NCI-H2196 (cell line): ENCODE results near the gene CETN2.
A peak's percentile ranks its signal among the peaks of the same experiment; 100 is the strongest.
"Not testable (repeated sequence)": the region's sequence is repeated elsewhere in the genome, so short reads cannot be mapped to it uniquely, and the experiment has no call there.

Source experiments
- DNase-seq: peaks from one replicate; lab custom pipeline; 2025; ENCODE audit not compliant: unreplicated experiment; lab: John Stamatoyannopoulos, UW

CETN2 gene

GRCh38 chrX:152833378-152833777 is 2.8 kb upstream of the CETN2 start:
- DNase-seq = no peak

GRCh38 chrX:152832520-152832919 is 2.0 kb upstream of the CETN2 start:
- DNase-seq = no peak

- no peak for DNase-seq
These were observed 834 bp upstream of the CETN2 start for GRCh38 chrX:152831391-152831790.

GRCh38 chrX:152824841-152825374 is 5.6 kb downstream of the CETN2 start:
- no peak for DNase-seq

- no peak for DNase-seq
These were observed 6.9 kb downstream of the CETN2 start for GRCh38 chrX:152823657-152824056.

- DNase-seq = no peak
These were observed 8.0 kb downstream of the CETN2 start for GRCh38 chrX:152822383-152823086.

- DNase-seq = peak; percentile 38
These were observed 9.3 kb downstream of the CETN2 start for GRCh38 chrX:152821145-152821765.

GRCh38 chrX:152819732-152820131 is 10.8 kb downstream of the CETN2 start:
- no peak for DNase-seq

GRCh38 chrX:152819266-152819665 is 11.3 kb downstream of the CETN2 start:
- no peak for DNase-seq

- no peak for DNase-seq
These were observed 12.2 kb downstream of the CETN2 start for GRCh38 chrX:152818356-152818755.

GRCh38 chrX:152817078-152817764 is 13.3 kb downstream of the CETN2 start:
- DNase-seq = no peak

GRCh38 chrX:152814048-152814447 is 16.5 kb downstream of the CETN2 start:
- DNase-seq = no peak

GRCh38 chrX:152813206-152813605 is 17.4 kb downstream of the CETN2 start:
- DNase-seq = no peak

- DNase-seq = no peak
These were observed 20.2 kb downstream of the CETN2 start for GRCh38 chrX:152810403-152810802.

GRCh38 chrX:152806035-152806434 is 24.5 kb downstream of the CETN2 start:
- DNase-seq = no peak

GRCh38 chrX:152798945-152799344 is 31.6 kb downstream of the CETN2 start:
- no peak for DNase-seq

- not testable (repeated sequence) for DNase-seq
These were observed 43.5 kb downstream of the CETN2 start for GRCh38 chrX:152787062-152787461.
